ENCODE results near the gene RBM44.

The RBM44 gene

GRCh38 chr2:237889811-237890210, 91.2 kb downstream of the RBM44 start:
- no peak for DNase-seq
